Esophagus mucosa (tissue), 1 donor: ENCODE results near the gene FRK. TPM values are rescaled to one million over a fixed set of nuclear protein-coding genes. Genes with fewer than 3 reads are reported as not detected.
"Not testable (repeated sequence)": the region's sequence is repeated elsewhere in the genome, so short reads cannot be mapped to it uniquely, and the experiment has no call there.

ENCODE experiments used
- ATAC-seq: fragments of 200-7000 bp; cut with Tn5 transposase; one replicate; pipeline ENCODE4 v1.9.1; 2020
- total RNA-seq: library from RNA; stranded (reverse); gene quantifications from one replicate; pipeline ENCODE4 v1.2.4, GENCODE V29; 2023
- donor health status: DM: yes; HTN: yes; CAD: no.

Gene FRK
- 7.8 TPM for total RNA-seq

- ATAC-seq, result peak; percentile 96
Measured at GRCh38 chr6:116060572-116061283, at the start of gene FRK. TSS of gene FRK (minus strand) at chr6:116060891. CDS start at chr6:116060311, 580 bp downstream.

- ATAC-seq, result no peak
Measured at GRCh38 chr6:116108836-116109235, 48.1 kb upstream of the FRK start.

- ATAC-seq, result no peak
Measured at GRCh38 chr6:116106146-116106545, 45.5 kb upstream of the FRK start.

- ATAC-seq, result no peak
Measured at GRCh38 chr6:116105247-116105646, 44.6 kb upstream of the FRK start.

GRCh38 chr6:116104636-116105035 lies 43.9 kb upstream of the FRK start:
- no peak for ATAC-seq

- no peak for ATAC-seq
Measured at GRCh38 chr6:116102873-116103272, 42.2 kb upstream of the FRK start.

- no peak for ATAC-seq
Measured at GRCh38 chr6:116101790-116102189, 41.1 kb upstream of the FRK start.

GRCh38 chr6:116101302-116101718 lies 40.6 kb upstream of the FRK start:
- ATAC-seq, result peak; percentile 2

- peak; percentile 98 for ATAC-seq
Measured at GRCh38 chr6:116100419-116101301, 40.0 kb upstream of the FRK start, which contains the start of gene NT5DC1. TSS of gene NT5DC1 (plus strand) at chr6:116100853. CDS start at chr6:116100931, 78 bp downstream.

- ATAC-seq, result no peak
Measured at GRCh38 chr6:116099036-116099435, 38.3 kb upstream of the FRK start.

- ATAC-seq, result no peak
Measured at GRCh38 chr6:116096979-116097816, 36.5 kb upstream of the FRK start.

GRCh38 chr6:116096048-116096759 lies 35.5 kb upstream of the FRK start:
- ATAC-seq, result not testable (repeated sequence)

GRCh38 chr6:116094041-116094440 lies 33.4 kb upstream of the FRK start:
- ATAC-seq, result no peak

- ATAC-seq, result no peak
Measured at GRCh38 chr6:116090251-116090650, 29.6 kb upstream of the FRK start.

GRCh38 chr6:116088946-116089345 lies 28.3 kb upstream of the FRK start:
- no peak for ATAC-seq

- ATAC-seq, result peak; percentile 74
Measured at GRCh38 chr6:116087437-116088027, 26.8 kb upstream of the FRK start.

- ATAC-seq, result no peak
Measured at GRCh38 chr6:116084284-116084683, 23.6 kb upstream of the FRK start.

GRCh38 chr6:116083052-116083451 lies 22.4 kb upstream of the FRK start:
- ATAC-seq, result no peak

- no peak for ATAC-seq
Measured at GRCh38 chr6:116078945-116079344, 18.3 kb upstream of the FRK start.

GRCh38 chr6:116078522-116078921 lies 17.8 kb upstream of the FRK start:
- no peak for ATAC-seq

- ATAC-seq, result peak; percentile 17
Measured at GRCh38 chr6:116074732-116075390, 14.2 kb upstream of the FRK start.
